Omental fat pad (tissue), 4 donors: ENCODE results near the gene BRSK1. TPM values are rescaled to one million over a fixed set of nuclear protein-coding genes. Genes with fewer than 3 reads are reported as not detected.

Source experiments
- ATAC-seq: fragments of 150-250 bp; one replicate; pipeline ENCODE4 v1.9.1; 2016; ENCODE audit warnings: mild to moderate bottlenecking, moderate library complexity; ENCODE audit not compliant: low FRiP score
- DNase-seq: peaks from one replicate; pipeline ENCODE4 v3.0.0-alpha.2; 2019; ENCODE audit warnings: low spot score
- total RNA-seq, 4 donors: library from RNA; depleted of rRNA; stranded (reverse); fragments of >200 nt; gene quantifications; one replicate each; pipeline ENCODE4 v1.1.0, GENCODE V29; 2016
- TF ChIP-seq, protein P1 (sequence below), 3 donors: fragments of 450-650 bp; IDR thresholded peaks; one replicate each; pipeline ENCODE4 v1.5.1; 2016 to 2017; ENCODE audit warnings: antibody characterized with exemption in 3 of 3, mild to moderate bottlenecking in 3 of 3, moderate library complexity in 2 of 3

The BRSK1 gene
- total RNA-seq, 4 donors from 2014 or later = 0.19 to 2.1 TPM; not detected in 2

DNA sequence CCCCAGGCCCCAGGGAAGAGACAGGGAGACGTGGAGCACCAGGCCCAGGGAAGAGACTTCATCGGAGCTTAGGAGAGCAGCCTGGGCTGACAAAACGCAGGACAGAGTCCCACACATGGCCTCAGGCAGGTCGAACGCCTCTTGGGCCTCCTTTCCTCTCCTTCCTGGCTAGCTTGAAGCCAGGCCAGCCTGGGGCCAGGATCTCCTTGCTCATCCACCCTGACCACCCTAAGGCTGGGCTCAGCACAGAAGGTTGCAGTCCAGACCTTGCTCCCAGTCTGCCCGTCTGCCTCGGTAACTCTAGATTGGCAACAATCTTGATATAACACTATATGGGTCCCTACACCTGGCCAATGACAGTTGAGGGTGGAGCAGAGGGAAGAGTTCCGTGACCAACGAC, 35.1 kb upstream of the BRSK1 start:
- DNase-seq (no peak), ATAC-seq (no peak)
- TF ChIP-seq, protein P1, sequence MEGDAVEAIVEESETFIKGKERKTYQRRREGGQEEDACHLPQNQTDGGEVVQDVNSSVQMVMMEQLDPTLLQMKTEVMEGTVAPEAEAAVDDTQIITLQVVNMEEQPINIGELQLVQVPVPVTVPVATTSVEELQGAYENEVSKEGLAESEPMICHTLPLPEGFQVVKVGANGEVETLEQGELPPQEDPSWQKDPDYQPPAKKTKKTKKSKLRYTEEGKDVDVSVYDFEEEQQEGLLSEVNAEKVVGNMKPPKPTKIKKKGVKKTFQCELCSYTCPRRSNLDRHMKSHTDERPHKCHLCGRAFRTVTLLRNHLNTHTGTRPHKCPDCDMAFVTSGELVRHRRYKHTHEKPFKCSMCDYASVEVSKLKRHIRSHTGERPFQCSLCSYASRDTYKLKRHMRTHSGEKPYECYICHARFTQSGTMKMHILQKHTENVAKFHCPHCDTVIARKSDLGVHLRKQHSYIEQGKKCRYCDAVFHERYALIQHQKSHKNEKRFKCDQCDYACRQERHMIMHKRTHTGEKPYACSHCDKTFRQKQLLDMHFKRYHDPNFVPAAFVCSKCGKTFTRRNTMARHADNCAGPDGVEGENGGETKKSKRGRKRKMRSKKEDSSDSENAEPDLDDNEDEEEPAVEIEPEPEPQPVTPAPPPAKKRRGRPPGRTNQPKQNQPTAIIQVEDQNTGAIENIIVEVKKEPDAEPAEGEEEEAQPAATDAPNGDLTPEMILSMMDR (IDR thresholded peaks at IDR 0.05) = no peak

DNA sequence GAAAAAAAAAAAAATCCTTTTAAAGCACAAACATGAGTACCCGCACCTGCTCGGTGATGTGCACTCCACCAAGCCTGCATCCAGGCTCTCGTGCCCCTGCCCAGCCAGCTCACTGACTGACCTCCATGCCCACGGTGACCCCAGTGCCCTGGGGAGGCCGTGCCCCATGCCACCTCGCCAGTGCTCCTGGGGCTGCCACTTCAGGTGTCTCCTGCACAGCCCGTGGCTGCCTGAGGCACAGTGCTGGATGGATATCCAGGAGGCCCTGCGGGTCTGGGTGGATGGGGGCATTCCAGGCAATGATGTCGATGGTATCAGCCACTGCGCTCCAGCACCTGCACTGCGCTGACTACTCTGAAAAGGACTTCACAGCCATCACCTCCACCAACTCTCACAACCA, 34.0 kb upstream of the BRSK1 start:
- ATAC-seq = no peak
- TF ChIP-seq, protein P1 (IDR thresholded peaks at IDR 0.05) = no peak

DNA sequence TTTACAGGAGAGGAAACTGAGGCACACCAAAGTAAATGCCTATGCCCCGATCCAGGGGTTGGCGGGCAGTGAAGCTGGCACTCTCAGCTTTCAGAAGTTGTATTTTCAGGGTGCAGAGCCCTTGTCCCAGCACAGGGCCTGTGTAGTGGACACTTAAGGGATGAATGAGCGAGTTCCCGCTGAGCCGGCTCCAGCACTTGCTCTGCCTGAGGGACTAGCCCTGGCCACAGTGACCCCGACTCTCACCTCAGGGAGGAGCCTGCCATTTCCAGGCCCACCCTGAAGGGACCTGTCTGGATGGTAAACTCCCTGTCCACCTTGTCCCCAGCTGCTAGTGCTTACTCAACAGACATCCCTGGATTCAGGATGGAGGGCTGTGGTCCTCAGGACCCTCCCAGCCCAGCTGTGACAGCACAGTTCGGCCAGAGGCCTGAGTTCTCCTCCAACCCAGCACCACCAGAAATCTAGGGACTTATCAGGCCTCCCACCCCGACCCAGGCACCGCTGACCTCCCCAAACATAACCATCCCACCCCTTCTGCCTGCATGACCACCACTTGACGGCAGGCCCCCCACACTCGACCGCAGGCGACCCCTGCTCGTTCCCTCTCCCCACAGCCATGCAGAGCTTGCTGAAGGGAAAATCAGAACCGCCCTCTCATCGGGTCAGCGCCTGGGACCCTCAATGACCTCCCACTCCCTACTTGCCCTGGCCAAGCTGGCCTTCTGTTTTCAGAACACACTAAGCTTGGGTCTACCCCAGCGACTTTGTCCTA, 33.3 kb upstream of the BRSK1 start:
- TF ChIP-seq, protein P1 (IDR thresholded peaks at IDR 0.05) = no peak
- ATAC-seq (no peak), DNase-seq (no peak)

More for the DNA sequence above, 34.0 kb upstream of the BRSK1 start:
- no peak for DNase-seq

DNA sequence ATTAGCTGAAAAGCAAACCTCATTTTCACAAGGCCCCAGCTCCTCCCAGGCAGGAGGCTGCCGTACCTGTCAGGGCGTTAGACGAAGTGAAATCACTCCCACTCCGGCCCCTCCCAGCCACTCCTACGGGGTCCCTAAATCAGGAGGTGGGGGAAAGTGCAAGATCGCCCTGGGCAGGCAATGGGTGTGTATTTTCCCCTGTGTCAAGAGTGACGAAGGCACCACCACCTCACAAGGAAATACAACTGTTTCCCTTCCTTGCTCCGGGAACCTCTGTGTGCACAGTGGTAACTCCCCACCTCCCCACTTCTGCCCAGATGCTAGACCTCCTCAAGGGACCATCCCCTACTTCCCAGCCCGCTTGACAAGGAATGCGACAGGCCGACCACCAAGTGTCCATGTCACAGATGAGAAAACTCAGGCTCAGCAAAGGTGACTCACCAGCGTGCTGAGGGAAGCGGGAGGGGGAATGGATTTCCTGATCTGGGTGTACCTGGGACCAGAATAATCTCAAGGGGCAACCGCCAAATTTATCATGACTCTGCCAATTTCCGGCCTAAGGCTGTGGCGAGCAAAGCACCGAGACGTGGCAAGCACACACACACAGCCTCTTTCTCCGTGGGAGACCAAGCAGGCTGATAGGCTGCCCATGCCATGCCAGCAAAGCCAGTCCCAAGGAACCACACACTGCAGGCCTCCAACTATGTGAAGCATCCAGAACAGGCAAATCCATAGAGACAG, 32.3 kb upstream of the BRSK1 start:
- ATAC-seq (no peak), DNase-seq (no peak)
- TF ChIP-seq, protein P1 (IDR thresholded peaks at IDR 0.05) = no peak

DNA sequence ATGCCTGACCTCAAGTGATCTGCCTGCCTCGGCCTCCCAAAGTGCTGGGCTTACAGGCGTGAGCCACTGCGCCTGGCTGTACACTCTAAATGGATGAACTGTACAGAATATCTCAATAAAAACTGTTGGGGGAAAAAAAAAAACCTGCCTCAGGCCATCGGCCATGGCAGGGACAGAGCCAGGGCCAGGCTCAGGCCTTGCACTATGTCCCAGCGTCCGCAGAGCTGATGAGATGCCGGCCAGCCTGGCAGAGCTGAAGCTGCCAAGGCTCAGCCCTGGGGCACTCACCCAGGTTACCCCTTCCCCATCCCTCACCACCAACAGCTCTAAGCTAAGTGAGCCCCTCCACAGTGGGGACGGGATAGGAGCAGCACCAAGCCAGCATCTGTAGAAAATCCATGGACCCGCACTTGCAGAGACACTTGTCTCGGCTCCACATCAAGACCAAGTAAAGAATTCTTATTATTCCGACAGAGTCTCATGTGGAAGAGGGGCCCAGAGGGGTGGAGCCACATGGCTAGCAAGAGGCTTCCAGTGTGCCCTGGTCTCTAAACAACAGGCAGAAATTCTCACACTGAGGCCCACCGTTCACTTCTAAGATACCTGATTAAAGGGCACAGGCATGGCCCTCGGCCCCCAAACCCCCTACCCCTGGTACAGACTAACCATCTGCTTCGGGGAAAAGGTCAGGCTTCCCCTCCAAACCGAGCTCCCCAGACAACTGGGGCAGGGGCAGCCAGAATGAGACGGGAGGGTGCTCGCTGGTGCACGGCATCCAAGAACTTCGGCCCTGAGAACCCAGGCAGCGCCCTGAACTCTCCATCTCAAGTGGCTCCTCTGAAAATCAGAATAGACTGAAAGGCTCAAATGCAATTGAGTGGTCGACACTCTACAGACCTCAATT, 30.8 kb upstream of the BRSK1 start:
- DNase-seq (no peak), ATAC-seq (no peak)
- TF ChIP-seq, protein P1 (IDR thresholded peaks at IDR 0.05) = no peak

DNA sequence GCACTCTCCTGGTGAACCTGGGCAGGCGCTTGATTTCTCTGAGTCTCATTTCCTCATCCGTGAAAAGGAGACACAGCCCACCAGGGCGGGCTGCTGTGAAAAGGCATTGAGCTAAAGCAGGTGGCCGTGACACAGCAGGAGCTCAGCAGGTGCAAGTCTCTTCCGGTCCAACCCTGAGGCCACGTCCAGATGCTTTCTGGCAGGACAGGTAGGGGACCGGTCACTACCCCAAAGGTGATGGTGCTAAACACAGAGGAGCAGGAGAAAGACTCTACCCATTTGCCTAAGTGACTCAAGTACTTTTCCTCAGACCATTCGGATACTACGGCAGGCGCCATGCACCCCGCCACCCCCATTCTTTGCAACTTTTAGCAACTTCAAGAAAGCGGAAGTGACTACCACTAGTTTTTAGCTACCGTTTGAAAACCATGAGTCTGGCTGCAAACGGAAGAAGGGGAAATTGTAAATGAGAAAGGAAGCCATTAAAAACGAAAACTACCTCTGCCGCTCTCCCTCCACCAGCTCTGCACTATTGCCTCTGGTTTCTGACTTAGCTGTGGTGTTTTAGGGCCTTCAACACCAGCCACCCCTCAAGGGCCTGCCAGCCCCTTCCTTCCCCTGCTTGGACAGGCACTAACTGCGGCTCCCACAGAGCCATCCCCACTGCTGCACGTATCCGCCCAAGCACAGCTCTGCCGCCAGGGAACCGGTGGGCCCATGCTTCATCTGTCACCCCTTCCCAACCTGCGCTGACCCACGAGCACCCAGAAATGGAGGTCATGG, 29.8 kb upstream of the BRSK1 start:
- ATAC-seq (no peak), DNase-seq (no peak)
- TF ChIP-seq, protein P1 (IDR thresholded peaks at IDR 0.05) = no peak
